Stimulated activated memory B cell treated with anti-CD40 and anti-IgM and Interleukin-4, amounts not matched to agents 10 μg/mL and 1 μg/mL and 100 μg/mL, for 72 hours (primary cell): ENCODE data around the gene SECISBP2.
"Not testable (repeated sequence)": the region's sequence is repeated elsewhere in the genome, so short reads cannot be mapped to it uniquely, and the experiment has no call there.

Source experiments
- ATAC-seq: fragments of 150-1000 bp; cut with Tn5 transposase; 2 replicates; pipeline ENCODE4 v1.10.0; 2021
- H3K27ac Mint-ChIP-seq: one replicate; pipeline ENCODE4 v1.8.0; 2022; ENCODE audit warnings: mild to moderate bottlenecking, mixed read lengths
- H3K27me3 Mint-ChIP-seq: one replicate; pipeline ENCODE4 v1.8.0; 2022; ENCODE audit warnings: mixed read lengths
- H3K36me3 Mint-ChIP-seq: one replicate; pipeline ENCODE4 v1.8.0; 2022; ENCODE audit warnings: mixed read lengths
- H3K4me1 Mint-ChIP-seq: one replicate; pipeline ENCODE4 v1.8.0; 2022; ENCODE audit warnings: mixed read lengths
- H3K4me3 Mint-ChIP-seq: one replicate; pipeline ENCODE4 v1.8.0; 2022; ENCODE audit warnings: mild to moderate bottlenecking, moderate library complexity, mixed read lengths
- H3K9me3 Mint-ChIP-seq: one replicate; pipeline ENCODE4 v1.8.0; 2022; ENCODE audit warnings: mixed read lengths

SECISBP2 gene

GRCh38 chr9:89363311-89363670 lies 45.0 kb downstream of the SECISBP2 start:
- Mint-ChIP-seq H3K4me1 (peaks cover 4% of the 10 kb centered on the region), H3K4me3 (no peak overlapping the region), H3K9me3 (no peaks in the 10 kb centered on the region), H3K36me3 (peaks cover 37% of the 10 kb centered on the region), H3K27me3 (no peaks in the 10 kb centered on the region), H3K27ac (no peak overlapping the region)
- no peak for ATAC-seq

GRCh38 chr9:89363921-89364665 lies 45.8 kb downstream of the SECISBP2 start:
- no peaks in the 10 kb centered on the region for H3K9me3 Mint-ChIP-seq
- no peak for ATAC-seq
- peak overlapping the region; percentile 27 for H3K27ac Mint-ChIP-seq
- no peak overlapping the region for H3K4me3 Mint-ChIP-seq
- peaks cover 5% of the 10 kb centered on the region for H3K4me1 Mint-ChIP-seq
- H3K36me3 Mint-ChIP-seq = peaks cover 30% of the 10 kb centered on the region
- no peaks in the 10 kb centered on the region for H3K27me3 Mint-ChIP-seq

GRCh38 chr9:89364666-89365531 lies 46.6 kb downstream of the SECISBP2 start:
- Mint-ChIP-seq H3K4me1 (peaks cover 5% of the 10 kb centered on the region), H3K9me3 (no peaks in the 10 kb centered on the region), H3K27me3 (no peaks in the 10 kb centered on the region), H3K27ac (peak overlapping the region; percentile 27), H3K4me3 (no peak overlapping the region), H3K36me3 (peaks cover 25% of the 10 kb centered on the region)
- no peak for ATAC-seq

GRCh38 chr9:89365532-89365912 lies 47.2 kb downstream of the SECISBP2 start:
- Mint-ChIP-seq H3K4me1 (peaks cover 5% of the 10 kb centered on the region), H3K27me3 (no peaks in the 10 kb centered on the region), H3K9me3 (no peaks in the 10 kb centered on the region), H3K4me3 (no peak overlapping the region), H3K36me3 (peaks cover 19% of the 10 kb centered on the region), H3K27ac (no peak overlapping the region)
- no peak for ATAC-seq

- peaks cover 7% of the 10 kb centered on the region for H3K36me3 Mint-ChIP-seq
- ATAC-seq = no peak
- H3K27ac Mint-ChIP-seq = no peak overlapping the region
- no peaks in the 10 kb centered on the region for H3K9me3 Mint-ChIP-seq
- H3K4me1 Mint-ChIP-seq = peaks cover 5% of the 10 kb centered on the region
- no peaks in the 10 kb centered on the region for H3K27me3 Mint-ChIP-seq
- no peak overlapping the region for H3K4me3 Mint-ChIP-seq
These were observed 48.4 kb downstream of the SECISBP2 start for GRCh38 chr9:89366711-89367110.

- Mint-ChIP-seq H3K27me3 (no peaks in the 10 kb centered on the region), H3K4me3 (no peak overlapping the region), H3K27ac (no peak overlapping the region), H3K36me3 (peaks cover 1% of the 10 kb centered on the region), H3K4me1 (peaks cover 7% of the 10 kb centered on the region), H3K9me3 (no peaks in the 10 kb centered on the region)
- no peak for ATAC-seq
These were observed 49.0 kb downstream of the SECISBP2 start for GRCh38 chr9:89367281-89367680.

GRCh38 chr9:89367726-89368437 lies 49.6 kb downstream of the SECISBP2 start:
- no peak overlapping the region for H3K27ac Mint-ChIP-seq
- H3K27me3 Mint-ChIP-seq = no peaks in the 10 kb centered on the region
- no peaks in the 10 kb centered on the region for H3K36me3 Mint-ChIP-seq
- ATAC-seq = no peak
- peaks cover 11% of the 10 kb centered on the region for H3K4me1 Mint-ChIP-seq
- no peak overlapping the region for H3K4me3 Mint-ChIP-seq
- no peaks in the 10 kb centered on the region for H3K9me3 Mint-ChIP-seq

- H3K27ac Mint-ChIP-seq = no peak overlapping the region
- peaks cover 18% of the 10 kb centered on the region for H3K4me1 Mint-ChIP-seq
- H3K4me3 Mint-ChIP-seq = no peak overlapping the region
- ATAC-seq = no peak
- H3K27me3 Mint-ChIP-seq = no peaks in the 10 kb centered on the region
- H3K36me3 Mint-ChIP-seq = no peaks in the 10 kb centered on the region
- no peaks in the 10 kb centered on the region for H3K9me3 Mint-ChIP-seq
These were observed 50.2 kb downstream of the SECISBP2 start for GRCh38 chr9:89368550-89368949.

GRCh38 chr9:89368978-89369377 lies 50.7 kb downstream of the SECISBP2 start:
- Mint-ChIP-seq H3K9me3 (no peaks in the 10 kb centered on the region), H3K4me3 (no peak overlapping the region), H3K27ac (no peak overlapping the region), H3K36me3 (no peaks in the 10 kb centered on the region), H3K27me3 (no peaks in the 10 kb centered on the region), H3K4me1 (peaks cover 22% of the 10 kb centered on the region)
- ATAC-seq = no peak

- peaks cover 38% of the 10 kb centered on the region for H3K4me1 Mint-ChIP-seq
- H3K36me3 Mint-ChIP-seq = no peaks in the 10 kb centered on the region
- ATAC-seq = no peak
- H3K4me3 Mint-ChIP-seq = no peak overlapping the region
- no peaks in the 10 kb centered on the region for H3K27me3 Mint-ChIP-seq
- H3K27ac Mint-ChIP-seq = no peak overlapping the region
- H3K9me3 Mint-ChIP-seq = no peaks in the 10 kb centered on the region
These were observed 52.3 kb downstream of the SECISBP2 start for GRCh38 chr9:89370593-89370992.

- Mint-ChIP-seq H3K27ac (peak overlapping the region; percentile 77), H3K4me1 (peaks cover 49% of the 10 kb centered on the region)
- not testable (repeated sequence) for H3K4me3 Mint-ChIP-seq, H3K27me3 Mint-ChIP-seq, H3K9me3 Mint-ChIP-seq, H3K36me3 Mint-ChIP-seq
- ATAC-seq = peak; percentile 48
These were observed 53.5 kb downstream of the SECISBP2 start for GRCh38 chr9:89371791-89372190.

- peak; percentile 31 for ATAC-seq
- Mint-ChIP-seq H3K4me1 (peaks cover 54% of the 10 kb centered on the region), H3K36me3 (peaks cover 11% of the 10 kb centered on the region)
These were observed 54.0 kb downstream of the SECISBP2 start for GRCh38 chr9:89372230-89372816.

GRCh38 chr9:89372979-89373378 lies 54.7 kb downstream of the SECISBP2 start:
- peak; percentile 2 for ATAC-seq
- H3K27ac Mint-ChIP-seq = peak overlapping the region; percentile 77
- peaks cover 59% of the 10 kb centered on the region for H3K4me1 Mint-ChIP-seq
- H3K4me3 Mint-ChIP-seq = no peak overlapping the region
- no peaks in the 10 kb centered on the region for H3K27me3 Mint-ChIP-seq
- H3K9me3 Mint-ChIP-seq = no peaks in the 10 kb centered on the region
- H3K36me3 Mint-ChIP-seq = peaks cover 16% of the 10 kb centered on the region

More at GRCh38 chr9:89372230-89372816, 54.0 kb downstream of the SECISBP2 start:
- Mint-ChIP-seq H3K9me3 (no peaks in the 10 kb centered on the region), H3K27me3 (no peaks in the 10 kb centered on the region), H3K4me3 (no peak overlapping the region), H3K27ac (peak overlapping the region; percentile 77)

GRCh38 chr9:89374176-89374575 lies 55.9 kb downstream of the SECISBP2 start:
- H3K27ac Mint-ChIP-seq = peak overlapping the region; percentile 77
- H3K36me3 Mint-ChIP-seq = peaks cover 28% of the 10 kb centered on the region
- H3K9me3 Mint-ChIP-seq = no peaks in the 10 kb centered on the region
- H3K4me1 Mint-ChIP-seq = peaks cover 55% of the 10 kb centered on the region
- no peak overlapping the region for H3K4me3 Mint-ChIP-seq
- H3K27me3 Mint-ChIP-seq = no peaks in the 10 kb centered on the region
- ATAC-seq = no peak

GRCh38 chr9:89375191-89375760 lies 57.0 kb downstream of the SECISBP2 start:
- H3K4me3 Mint-ChIP-seq = no peak overlapping the region
- no peaks in the 10 kb centered on the region for H3K27me3 Mint-ChIP-seq
- no peaks in the 10 kb centered on the region for H3K9me3 Mint-ChIP-seq
- ATAC-seq = peak; percentile 84
- peak overlapping the region; percentile 77 for H3K27ac Mint-ChIP-seq
- H3K4me1 Mint-ChIP-seq = peaks cover 55% of the 10 kb centered on the region
- peaks cover 39% of the 10 kb centered on the region for H3K36me3 Mint-ChIP-seq
